ENCODE measurements around the gene UBTD2. TPM values are rescaled to one million over a fixed set of nuclear protein-coding genes. Genes with fewer than 3 reads are reported as not detected.

UBTD2 gene
- total and polyA plus RNA-seq, 2 experiments from 2014 or later, result 17.9 to 46.3 TPM

GRCh38 chr5:172193872-172194271 lies 89.7 kb downstream of the UBTD2 start, which contains the start of gene EFCAB9:
Gene EFCAB9, plus strand, starts transcription at chr5:172194172. Its CDS starts 1 bp downstream, at chr5:172194173.
- no peak for DNase-seq (ENCODE audit: low spot score)
- Histone ChIP-seq H3F3A (replicated peaks; ENCODE audit: low read depth) (no peaks in the 10 kb centered on the region), H3K27ac (ENCODE audit: low read depth) (no peak within 1 kb of the TSS), H3K36me3 (ENCODE audit: insufficient read depth) (no peaks in the 10 kb centered on the region), H3K4me3 (no peak within 1 kb of the TSS), H3K27me3 (ENCODE audit: insufficient read depth) (peaks cover 15% of the 10 kb centered on the region), H3K4me2 (no peak within 1 kb of the TSS), H4K20me1 (replicated peaks; ENCODE audit: insufficient read depth) (no peaks in the 10 kb centered on the region), H2AFZ (0 out of 2 replicates have a peak within 1 kb of the TSS, but pooled peaks have one; percentile 73), H3K9me2 (ENCODE audit: insufficient read depth) (peaks cover 4% of the 10 kb centered on the region; the same call in 1 of the 2 replicates), H3K79me2 (replicated peaks; ENCODE audit: insufficient read depth) (no peaks in the 10 kb centered on the region), H3K4me1 (ENCODE audit: insufficient read depth) (peaks cover 5% of the 10 kb centered on the region; the same call in 1 of the 2 replicates)
- TF ChIP-seq EZH2phosphoT487 (IDR thresholded peaks at IDR 0.05; ENCODE audit: unreplicated experiment), result no peak
- no peak for TF ChIP-seq ZNF462 (CRISPR knock-in tag; IDR thresholded peaks at IDR 0.05)
- no peak for TF ChIP-seq REST (IDR thresholded peaks at IDR 0.05; ENCODE audit: unreplicated experiment)
- TF ChIP-seq ZNF331 (CRISPR knock-in tag; IDR thresholded peaks at IDR 0.05; ENCODE audit: low read depth), result no peak
- no peak within 1 kb of the TSS for H3K27ac Mint-ChIP-seq
- H3K9me3 Mint-ChIP-seq, result peaks cover 4% of the 10 kb centered on the region; the same call in 1 of the 3 replicates
- H3K27me3 Mint-ChIP-seq (ENCODE audit: insufficient read depth, low read depth, poor library complexity), result peaks cover 17% of the 10 kb centered on the region
- ATAC-seq, result no peak
- H3K4me3 Mint-ChIP-seq, result no peak within 1 kb of the TSS
- H3K36me3 Mint-ChIP-seq (ENCODE audit: low read depth), result peaks cover 6% of the 10 kb centered on the region; the same call in 1 of the 3 replicates
- peaks cover 6% of the 10 kb centered on the region; the same call in 2 of the 3 replicates for H3K4me1 Mint-ChIP-seq

All from GM23338 (cell line).